Ishikawa (cell line): Measurements from ENCODE around the gene KIZ.

Experiments
- CEBPB ChIP-seq: IDR thresholded peaks from 2 replicates; pipeline ENCODE4 v1.6.1; 2012
- CREB1 ChIP-seq: IDR thresholded peaks from 2 replicates; pipeline ENCODE4 v1.6.1; 2012; ENCODE audit warnings: low read depth
- EGR1 ChIP-seq: IDR thresholded peaks from 2 replicates; pipeline ENCODE4 v1.6.1; 2012
- EP300 ChIP-seq: IDR thresholded peaks from 2 replicates; pipeline ENCODE4 v1.6.1; 2012; ENCODE audit warnings: borderline replicate concordance
- NFIC ChIP-seq: IDR thresholded peaks from 2 replicates; pipeline ENCODE4 v1.6.1; 2012
- TAF1 ChIP-seq: IDR thresholded peaks from 2 replicates; pipeline ENCODE4 v1.6.1; 2012; ENCODE audit warnings: low read depth, mild to moderate bottlenecking
- TEAD4 ChIP-seq: IDR thresholded peaks from 2 replicates; pipeline ENCODE4 v1.6.1; 2012
- YY1 ChIP-seq: IDR thresholded peaks from 2 replicates; pipeline ENCODE4 v1.6.1; 2012; ENCODE audit warnings: low read depth
- TF ChIP-seq, protein P1 (sequence below): IDR thresholded peaks from 2 replicates; pipeline ENCODE4 v1.6.1; 2012
- TF ChIP-seq, protein P2 (sequence below): IDR thresholded peaks from 2 replicates; pipeline ENCODE4 v1.6.1; 2012; ENCODE audit warnings: low read depth, mild to moderate bottlenecking

DNA sequence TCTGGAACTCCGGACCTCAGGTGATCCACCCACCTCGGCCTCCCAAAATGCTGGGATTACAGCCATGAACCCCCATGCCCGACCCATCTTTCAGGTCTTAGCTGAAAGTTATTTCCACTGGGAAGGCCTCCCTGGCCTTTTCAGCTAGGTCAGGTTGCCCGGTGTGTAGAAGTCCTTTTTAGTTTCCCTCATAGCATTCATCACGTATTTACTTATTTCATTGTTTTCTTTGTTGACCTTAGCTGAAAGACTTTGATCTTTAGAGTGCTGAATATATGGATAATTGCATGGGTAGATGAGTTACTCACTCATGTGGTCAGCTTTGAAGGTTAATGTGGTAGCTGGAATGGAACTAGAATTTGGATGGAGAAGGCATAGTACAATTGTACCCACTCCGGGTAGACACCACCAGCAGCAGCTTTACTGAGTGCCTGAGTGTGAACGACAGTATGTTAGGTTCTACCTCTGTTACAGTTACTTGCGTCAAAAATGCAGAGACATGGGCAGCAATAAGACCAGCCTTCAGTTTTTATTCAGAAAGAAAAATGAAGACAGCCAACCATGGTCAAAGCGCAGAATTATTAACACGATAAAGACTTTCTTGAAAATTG is 9.1 kb downstream of the KIZ start:
- TF ChIP-seq, protein P1, sequence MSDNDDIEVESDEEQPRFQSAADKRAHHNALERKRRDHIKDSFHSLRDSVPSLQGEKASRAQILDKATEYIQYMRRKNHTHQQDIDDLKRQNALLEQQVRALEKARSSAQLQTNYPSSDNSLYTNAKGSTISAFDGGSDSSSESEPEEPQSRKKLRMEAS, result no peak
- no peak for TF ChIP-seq EP300
- TF ChIP-seq, protein P2, sequence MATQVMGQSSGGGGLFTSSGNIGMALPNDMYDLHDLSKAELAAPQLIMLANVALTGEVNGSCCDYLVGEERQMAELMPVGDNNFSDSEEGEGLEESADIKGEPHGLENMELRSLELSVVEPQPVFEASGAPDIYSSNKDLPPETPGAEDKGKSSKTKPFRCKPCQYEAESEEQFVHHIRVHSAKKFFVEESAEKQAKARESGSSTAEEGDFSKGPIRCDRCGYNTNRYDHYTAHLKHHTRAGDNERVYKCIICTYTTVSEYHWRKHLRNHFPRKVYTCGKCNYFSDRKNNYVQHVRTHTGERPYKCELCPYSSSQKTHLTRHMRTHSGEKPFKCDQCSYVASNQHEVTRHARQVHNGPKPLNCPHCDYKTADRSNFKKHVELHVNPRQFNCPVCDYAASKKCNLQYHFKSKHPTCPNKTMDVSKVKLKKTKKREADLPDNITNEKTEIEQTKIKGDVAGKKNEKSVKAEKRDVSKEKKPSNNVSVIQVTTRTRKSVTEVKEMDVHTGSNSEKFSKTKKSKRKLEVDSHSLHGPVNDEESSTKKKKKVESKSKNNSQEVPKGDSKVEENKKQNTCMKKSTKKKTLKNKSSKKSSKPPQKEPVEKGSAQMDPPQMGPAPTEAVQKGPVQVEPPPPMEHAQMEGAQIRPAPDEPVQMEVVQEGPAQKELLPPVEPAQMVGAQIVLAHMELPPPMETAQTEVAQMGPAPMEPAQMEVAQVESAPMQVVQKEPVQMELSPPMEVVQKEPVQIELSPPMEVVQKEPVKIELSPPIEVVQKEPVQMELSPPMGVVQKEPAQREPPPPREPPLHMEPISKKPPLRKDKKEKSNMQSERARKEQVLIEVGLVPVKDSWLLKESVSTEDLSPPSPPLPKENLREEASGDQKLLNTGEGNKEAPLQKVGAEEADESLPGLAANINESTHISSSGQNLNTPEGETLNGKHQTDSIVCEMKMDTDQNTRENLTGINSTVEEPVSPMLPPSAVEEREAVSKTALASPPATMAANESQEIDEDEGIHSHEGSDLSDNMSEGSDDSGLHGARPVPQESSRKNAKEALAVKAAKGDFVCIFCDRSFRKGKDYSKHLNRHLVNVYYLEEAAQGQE, result no peak
- TF ChIP-seq CREB1, result no peak
- TF ChIP-seq CEBPB, result no peak
- TF ChIP-seq TEAD4, result no peak
- no peak for TF ChIP-seq NFIC
- TF ChIP-seq TAF1, result no peak
- no peak for TF ChIP-seq EGR1
- TF ChIP-seq YY1, result no peak
